ENCODE results near the gene ZNF556.

DNA sequence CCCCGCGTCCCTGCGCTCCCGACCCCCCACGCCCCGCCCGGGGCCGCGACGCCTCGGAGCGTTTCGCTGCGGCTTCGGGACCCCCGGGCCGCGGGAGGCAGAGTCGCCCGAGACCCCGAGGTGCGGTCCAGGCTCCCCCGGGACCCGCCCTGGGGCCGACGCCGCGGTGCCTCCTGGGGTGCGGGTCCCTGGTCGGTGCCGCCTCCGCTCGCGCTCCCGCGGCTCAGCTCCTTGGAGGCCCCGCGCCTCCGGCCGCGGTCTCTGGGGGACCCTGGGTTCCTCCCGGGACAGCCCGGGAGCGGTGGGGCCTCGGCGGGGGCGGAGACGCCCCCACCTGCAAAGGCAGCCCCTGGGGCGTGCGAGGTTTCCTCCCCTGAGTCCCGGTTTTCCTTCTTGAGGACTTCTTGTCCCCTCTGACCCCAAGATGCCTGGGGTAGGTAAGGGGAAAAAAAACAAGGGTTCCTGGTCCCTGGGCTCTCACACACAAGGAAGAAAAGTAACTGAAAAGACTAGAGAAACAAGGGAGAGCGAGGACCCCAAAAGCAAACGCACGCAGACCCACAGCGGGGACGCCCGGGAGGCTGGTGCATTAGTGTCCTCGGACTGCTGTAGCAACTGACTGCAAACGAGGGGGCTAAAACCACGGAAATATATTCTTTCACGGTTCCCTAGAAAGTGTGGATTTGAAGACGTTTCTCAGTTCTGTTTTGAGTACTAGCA lies 25.1 kb upstream of the ZNF556 start:
- TF ChIP-seq CTCF (conservative IDR thresholded peaks at IDR 0.05; ENCODE audit: low read depth, low read length) (no peak), EZH2 (IDR thresholded peaks at IDR 0.05; ENCODE audit: low read length, unreplicated experiment) (no peak), EZH2phosphoT487 (IDR thresholded peaks at IDR 0.05; ENCODE audit: borderline replicate concordance, low read length) (no peak)

Data from PC-3 (cell line).